ENCODE results near the gene TLDC2. TPM values are rescaled to one million over a fixed set of nuclear protein-coding genes. Genes with fewer than 3 reads are reported as not detected.
"Not testable (repeated sequence)": the region's sequence is repeated elsewhere in the genome, so short reads cannot be mapped to it uniquely, and the experiment has no call there.

The TLDC2 gene
- total and polyA plus RNA-seq, 2 experiments from 2014 or later = 0.68 to 1.6 TPM

DNA sequence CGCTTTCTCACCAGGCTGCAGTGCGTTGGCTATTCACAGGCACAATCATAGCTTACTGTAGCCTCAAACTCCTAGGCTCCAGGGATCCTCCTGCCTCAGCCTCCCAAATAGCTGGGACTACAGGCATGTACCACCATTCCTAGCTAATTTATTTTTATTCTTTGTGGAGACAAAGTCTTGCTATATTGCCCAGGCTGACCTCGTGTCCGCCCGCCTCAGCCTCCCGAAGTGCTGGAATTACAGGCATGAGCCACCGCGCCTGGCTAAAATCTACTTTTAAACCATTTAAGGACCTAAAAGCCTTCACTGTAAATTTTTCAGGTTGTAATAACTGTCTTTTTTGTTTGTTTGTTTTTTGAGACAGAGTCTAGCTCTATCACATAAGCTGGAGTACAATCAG is 60.4 kb downstream of the TLDC2 start:
- TF ChIP-seq EZH2 (IDR thresholded peaks at IDR 0.05; ENCODE audit: borderline replicate concordance) = no peak
- Histone ChIP-seq H3K27me3 (no peaks in the 10 kb centered on the region), H3K4me2 (no peak overlapping the region), H3K27ac (no peak overlapping the region), H3K4me1 (ENCODE audit: insufficient read depth) (no peaks in the 10 kb centered on the region), H3K79me2 (no peaks in the 10 kb centered on the region), H3K9me2 (replicated peaks; ENCODE audit: insufficient read depth) (no peaks in the 10 kb centered on the region), H2AFZ (no peak overlapping the region), H3K36me3 (replicated peaks; ENCODE audit: insufficient read depth, low read depth) (no peaks in the 10 kb centered on the region), H4K20me1 (ENCODE audit: insufficient read depth, poor library complexity, severe bottlenecking) (no peaks in the 10 kb centered on the region), H3K9me3 (ENCODE audit: low read depth) (no peaks in the 10 kb centered on the region), H3K4me3 (no peak overlapping the region)
- WGBS (ENCODE audit: low lambda C conversion rate, missing lambda C conversion rate) = 95% methylated on average over 8 of the region's 8 CpGs
- DNase-seq (ENCODE audit: low spot score) = no peak

DNA sequence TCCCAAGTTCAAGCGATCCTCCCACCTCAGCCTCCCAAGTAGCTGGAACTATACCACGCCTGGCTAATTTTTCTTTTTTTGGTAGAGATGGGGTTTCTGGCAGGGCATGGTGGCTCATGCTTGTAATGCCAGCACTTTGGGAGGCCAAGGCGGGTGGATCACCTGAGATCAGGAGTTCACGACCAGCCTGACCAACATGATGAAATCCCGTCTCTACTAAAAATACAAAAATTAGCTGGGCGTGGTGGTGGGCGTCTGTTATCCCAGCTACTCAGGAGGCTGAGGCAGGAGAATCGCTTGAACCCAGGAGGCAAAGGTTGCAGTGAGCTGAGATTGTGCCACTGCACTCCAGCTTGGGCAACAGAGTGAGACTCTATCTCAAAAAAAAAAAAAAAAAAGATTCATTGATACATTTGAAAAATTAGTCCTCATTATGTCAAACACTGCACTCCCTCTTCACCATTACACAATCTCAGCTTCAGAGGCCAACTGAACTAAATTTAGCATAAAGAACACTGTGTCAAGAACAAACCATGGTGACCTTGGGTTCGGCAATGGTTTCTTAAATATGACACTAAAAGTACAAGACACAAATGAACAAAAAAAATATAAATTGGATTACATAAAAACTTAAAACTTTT is 60.9 kb downstream of the TLDC2 start:
- not testable (repeated sequence) for DNase-seq (ENCODE audit: low spot score); H2AFZ ChIP-seq; H3K9me2 ChIP-seq (replicated peaks; ENCODE audit: insufficient read depth); H3K4me1 ChIP-seq (ENCODE audit: insufficient read depth); H3K79me2 ChIP-seq; H3K27ac ChIP-seq; H3K36me3 ChIP-seq (replicated peaks; ENCODE audit: insufficient read depth, low read depth); H4K20me1 ChIP-seq (ENCODE audit: insufficient read depth, poor library complexity, severe bottlenecking); H3K4me3 ChIP-seq; H3K4me2 ChIP-seq; H3K27me3 ChIP-seq; H3K9me3 ChIP-seq (ENCODE audit: low read depth)
- WGBS (ENCODE audit: low lambda C conversion rate, missing lambda C conversion rate) = 91% methylated on average over 9 of the region's 9 CpGs

DNA sequence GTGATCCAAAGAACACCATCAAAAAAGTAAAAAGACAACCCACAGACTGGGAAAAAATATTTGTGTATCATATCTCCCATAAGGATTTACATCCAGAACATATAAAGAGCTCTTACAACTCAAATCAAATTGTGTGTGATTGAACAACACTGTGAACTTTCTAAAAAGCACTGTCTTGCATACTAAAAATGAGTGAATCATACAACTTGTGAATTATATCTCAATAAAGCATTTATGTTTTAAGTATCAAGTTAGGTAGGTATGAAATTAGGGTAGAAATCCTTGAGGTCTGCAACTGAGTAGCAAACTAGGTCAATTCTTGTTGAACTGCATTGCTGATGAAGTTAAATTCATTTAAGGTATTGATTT is 61.4 kb downstream of the TLDC2 start:
- H3K4me2 ChIP-seq = no peak overlapping the region
- H3K27me3 ChIP-seq = no peaks in the 10 kb centered on the region
- DNase-seq (ENCODE audit: low spot score) = no peak
- H3K9me2 ChIP-seq (replicated peaks; ENCODE audit: insufficient read depth) = no peaks in the 10 kb centered on the region
- no peak overlapping the region for H2AFZ ChIP-seq
- no peaks in the 10 kb centered on the region for H3K36me3 ChIP-seq (replicated peaks; ENCODE audit: insufficient read depth, low read depth)
- TF ChIP-seq, protein P1, sequence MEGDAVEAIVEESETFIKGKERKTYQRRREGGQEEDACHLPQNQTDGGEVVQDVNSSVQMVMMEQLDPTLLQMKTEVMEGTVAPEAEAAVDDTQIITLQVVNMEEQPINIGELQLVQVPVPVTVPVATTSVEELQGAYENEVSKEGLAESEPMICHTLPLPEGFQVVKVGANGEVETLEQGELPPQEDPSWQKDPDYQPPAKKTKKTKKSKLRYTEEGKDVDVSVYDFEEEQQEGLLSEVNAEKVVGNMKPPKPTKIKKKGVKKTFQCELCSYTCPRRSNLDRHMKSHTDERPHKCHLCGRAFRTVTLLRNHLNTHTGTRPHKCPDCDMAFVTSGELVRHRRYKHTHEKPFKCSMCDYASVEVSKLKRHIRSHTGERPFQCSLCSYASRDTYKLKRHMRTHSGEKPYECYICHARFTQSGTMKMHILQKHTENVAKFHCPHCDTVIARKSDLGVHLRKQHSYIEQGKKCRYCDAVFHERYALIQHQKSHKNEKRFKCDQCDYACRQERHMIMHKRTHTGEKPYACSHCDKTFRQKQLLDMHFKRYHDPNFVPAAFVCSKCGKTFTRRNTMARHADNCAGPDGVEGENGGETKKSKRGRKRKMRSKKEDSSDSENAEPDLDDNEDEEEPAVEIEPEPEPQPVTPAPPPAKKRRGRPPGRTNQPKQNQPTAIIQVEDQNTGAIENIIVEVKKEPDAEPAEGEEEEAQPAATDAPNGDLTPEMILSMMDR (IDR thresholded peaks at IDR 0.05; ENCODE audit: poor library complexity) = no peak
- TF ChIP-seq EZH2phosphoT487 (IDR thresholded peaks at IDR 0.05; ENCODE audit: low read depth, severe bottlenecking, unreplicated experiment) (no peak), EZH2 (IDR thresholded peaks at IDR 0.05; ENCODE audit: borderline replicate concordance) (no peak)
- H3K79me2 ChIP-seq = no peaks in the 10 kb centered on the region
- no peaks in the 10 kb centered on the region for H3K9me3 ChIP-seq (ENCODE audit: low read depth)
- no peak overlapping the region for H3K27ac ChIP-seq
- no peaks in the 10 kb centered on the region for H4K20me1 ChIP-seq (ENCODE audit: insufficient read depth, poor library complexity, severe bottlenecking)
- no peaks in the 10 kb centered on the region for H3K4me1 ChIP-seq (ENCODE audit: insufficient read depth)
- no peak overlapping the region for H3K4me3 ChIP-seq

DNA sequence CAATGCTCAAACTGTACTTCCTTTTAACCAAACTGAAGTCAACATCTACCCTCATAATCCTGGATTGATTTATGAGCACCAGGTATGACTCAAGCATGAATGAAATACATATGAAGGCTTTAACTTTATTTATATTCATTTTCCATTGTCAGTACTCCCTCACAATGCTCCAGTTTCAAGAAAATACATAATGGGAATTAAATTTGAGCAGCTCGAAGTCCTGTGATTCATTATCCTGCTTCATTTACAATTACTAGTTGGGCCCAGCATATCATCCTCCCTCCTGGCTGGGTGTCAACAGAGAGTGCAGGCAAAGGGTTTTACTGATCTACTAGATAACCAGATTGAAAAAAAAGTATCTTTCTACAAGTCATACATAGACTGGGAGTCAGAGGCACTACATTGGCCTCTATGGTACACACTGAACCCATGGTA is 65.5 kb downstream of the TLDC2 start:
- TF ChIP-seq, protein P1 (IDR thresholded peaks at IDR 0.05; ENCODE audit: poor library complexity) = no peak
- TF ChIP-seq EZH2 (IDR thresholded peaks at IDR 0.05; ENCODE audit: borderline replicate concordance) = no peak
- no peak for TF ChIP-seq EZH2phosphoT487 (IDR thresholded peaks at IDR 0.05; ENCODE audit: low read depth, severe bottlenecking, unreplicated experiment)
- Histone ChIP-seq H3K27ac (peak overlapping the region; percentile 24), H2AFZ (no peak overlapping the region), H3K27me3 (no peaks in the 10 kb centered on the region), H3K4me1 (ENCODE audit: insufficient read depth) (peaks cover 8% of the 10 kb centered on the region), H3K9me2 (replicated peaks; ENCODE audit: insufficient read depth) (no peaks in the 10 kb centered on the region), H3K79me2 (no peaks in the 10 kb centered on the region), H3K4me2 (no peak overlapping the region), H3K36me3 (replicated peaks; ENCODE audit: insufficient read depth, low read depth) (no peaks in the 10 kb centered on the region), H3K4me3 (no peak overlapping the region), H3K9me3 (ENCODE audit: low read depth) (no peaks in the 10 kb centered on the region), H4K20me1 (ENCODE audit: insufficient read depth, poor library complexity, severe bottlenecking) (no peaks in the 10 kb centered on the region)
- 68% methylated on average over 1 of the region's 1 CpG for WGBS (ENCODE audit: low lambda C conversion rate, missing lambda C conversion rate)
- DNase-seq (ENCODE audit: low spot score) = no peak

Other genes with a start within 250 kb of the TLDC2 start
- not detected in 2 replicates for gene SLA2, start 229.9 kb upstream of the TLDC2 start, total RNA-seq
- gene SLA2, start 229.9 kb upstream of the TLDC2 start, polyA plus RNA-seq = 0.15 TPM in 1 of 2 replicates, not detected in the other
- gene NDRG3, start 130.0 kb upstream of the TLDC2 start, total RNA-seq = 18.2 and 19.1 TPM in 2 replicates
- 13.6 and 19.5 TPM in 2 replicates for gene NDRG3, start 130.0 kb upstream of the TLDC2 start, polyA plus RNA-seq
- gene DSN1, start 102.4 kb upstream of the TLDC2 start, total RNA-seq = 10.3 and 12.7 TPM in 2 replicates
- gene DSN1, start 102.4 kb upstream of the TLDC2 start, polyA plus RNA-seq = 9.2 and 9.5 TPM in 2 replicates
- gene SAMHD1, start 75.6 kb downstream of the TLDC2 start, total RNA-seq = 28.3 and 29.5 TPM in 2 replicates
- 20.6 and 27.0 TPM in 2 replicates for gene SAMHD1, start 75.6 kb downstream of the TLDC2 start, polyA plus RNA-seq
- 7.5 and 9.2 TPM in 2 replicates for gene RBL1, start 219.9 kb downstream of the TLDC2 start, total RNA-seq
- 2.5 and 3.5 TPM in 2 replicates for gene RBL1, start 219.9 kb downstream of the TLDC2 start, polyA plus RNA-seq

All from hepatocyte (in vitro differentiated cells).